PC-9 (cell line): ENCODE data around the gene CMBL.

Experiments used
- EZH2 ChIP-seq: fragments of 200-600 bp; sonication (generic); IDR thresholded peaks from 2 replicates; pipeline ENCODE4 v1.8.0; 2017; ENCODE audit warnings: antibody characterized with exemption, low read depth
- TF ChIP-seq, protein P1 (sequence below): fragments of 200-600 bp; sonication (generic); conservative IDR thresholded peaks from 2 replicates; pipeline ENCODE4 v1.6.1; 2017; ENCODE audit warnings: mixed run types, antibody characterized with exemption, mild to moderate bottlenecking, moderate library complexity

DNA sequence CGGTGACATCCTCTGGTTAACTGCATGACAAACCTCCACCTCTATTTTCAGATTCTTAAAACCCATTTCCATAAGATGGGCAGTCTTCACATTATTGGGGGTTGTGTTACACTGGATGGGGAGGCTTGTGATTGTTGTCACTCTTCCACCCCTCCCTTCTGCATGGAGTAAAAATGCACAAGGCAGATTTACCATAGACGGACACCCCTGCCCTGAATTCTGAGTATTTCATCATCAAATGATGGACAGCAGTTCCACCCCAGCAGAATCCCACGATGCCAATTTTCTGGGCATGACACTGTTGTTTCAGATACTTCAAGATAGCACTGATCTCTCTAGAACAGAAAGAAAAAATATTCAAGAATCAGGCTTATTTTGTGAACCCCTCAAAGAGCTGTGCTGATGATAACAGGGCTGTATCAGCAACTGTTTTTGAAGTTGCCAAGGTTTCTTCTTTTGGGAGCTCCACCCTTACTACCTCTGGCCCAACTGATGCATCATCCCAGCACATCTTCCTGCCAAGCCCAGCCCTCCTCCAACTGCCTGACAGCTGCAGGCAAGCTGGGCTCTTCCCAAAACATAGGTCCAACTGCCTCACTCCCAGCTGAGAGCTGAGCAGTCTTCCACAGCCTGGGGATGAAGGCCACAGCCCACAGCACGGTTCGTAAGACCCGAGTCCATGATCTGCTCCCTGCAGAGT, 21.4 kb downstream of the CMBL start:
- TF ChIP-seq, protein P1, sequence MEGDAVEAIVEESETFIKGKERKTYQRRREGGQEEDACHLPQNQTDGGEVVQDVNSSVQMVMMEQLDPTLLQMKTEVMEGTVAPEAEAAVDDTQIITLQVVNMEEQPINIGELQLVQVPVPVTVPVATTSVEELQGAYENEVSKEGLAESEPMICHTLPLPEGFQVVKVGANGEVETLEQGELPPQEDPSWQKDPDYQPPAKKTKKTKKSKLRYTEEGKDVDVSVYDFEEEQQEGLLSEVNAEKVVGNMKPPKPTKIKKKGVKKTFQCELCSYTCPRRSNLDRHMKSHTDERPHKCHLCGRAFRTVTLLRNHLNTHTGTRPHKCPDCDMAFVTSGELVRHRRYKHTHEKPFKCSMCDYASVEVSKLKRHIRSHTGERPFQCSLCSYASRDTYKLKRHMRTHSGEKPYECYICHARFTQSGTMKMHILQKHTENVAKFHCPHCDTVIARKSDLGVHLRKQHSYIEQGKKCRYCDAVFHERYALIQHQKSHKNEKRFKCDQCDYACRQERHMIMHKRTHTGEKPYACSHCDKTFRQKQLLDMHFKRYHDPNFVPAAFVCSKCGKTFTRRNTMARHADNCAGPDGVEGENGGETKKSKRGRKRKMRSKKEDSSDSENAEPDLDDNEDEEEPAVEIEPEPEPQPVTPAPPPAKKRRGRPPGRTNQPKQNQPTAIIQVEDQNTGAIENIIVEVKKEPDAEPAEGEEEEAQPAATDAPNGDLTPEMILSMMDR = no peak
- TF ChIP-seq EZH2 = no peak
